CMK (cell line): ENCODE measurements around the gene PRICKLE1.

Experiments used
- DNase-seq: peaks from one replicate; pipeline ENCODE4 v3.0.0-alpha.2; 2010; ENCODE audit warnings: low read depth

PRICKLE1 gene

DNA sequence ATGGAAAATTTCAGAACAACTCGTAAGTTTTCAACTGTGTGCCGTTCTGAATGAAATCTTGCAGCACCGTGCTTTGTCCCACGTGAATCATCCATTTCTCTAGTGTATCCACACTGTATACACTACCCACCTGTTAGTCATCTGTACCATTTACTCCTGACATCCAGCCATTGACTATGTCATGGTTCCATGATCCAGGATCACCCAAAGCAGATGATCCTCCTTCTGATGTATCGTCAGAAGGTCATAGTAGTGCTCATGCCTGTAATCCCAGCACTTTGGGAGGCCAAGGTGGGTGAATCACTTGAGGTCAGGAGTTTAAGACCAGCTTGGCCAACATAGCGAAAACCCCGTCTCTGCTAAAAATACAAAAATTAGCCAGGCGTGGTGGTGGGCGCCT, 140.7 kb downstream of the PRICKLE1 start:
- no peak for DNase-seq

DNA sequence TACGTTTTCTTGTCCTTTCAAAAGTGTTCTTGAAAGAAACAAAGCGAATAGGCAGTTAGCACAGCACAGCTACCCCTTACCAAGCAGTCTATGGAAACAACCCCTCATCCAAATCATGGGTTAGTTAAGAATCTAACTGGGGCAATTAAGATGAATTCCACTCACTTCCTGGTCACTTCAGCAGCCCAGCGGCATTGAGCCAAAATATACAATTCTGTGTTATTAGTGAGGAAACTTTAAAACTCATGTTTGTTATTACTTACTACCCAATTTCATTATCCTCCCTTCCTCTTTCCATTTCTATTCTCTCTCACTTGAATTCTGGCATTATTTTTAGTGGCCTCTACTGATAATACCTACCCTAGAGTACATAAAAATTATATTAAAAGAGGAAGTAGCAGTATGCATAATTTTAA, 142.2 kb downstream of the PRICKLE1 start:
- no peak for DNase-seq

DNA sequence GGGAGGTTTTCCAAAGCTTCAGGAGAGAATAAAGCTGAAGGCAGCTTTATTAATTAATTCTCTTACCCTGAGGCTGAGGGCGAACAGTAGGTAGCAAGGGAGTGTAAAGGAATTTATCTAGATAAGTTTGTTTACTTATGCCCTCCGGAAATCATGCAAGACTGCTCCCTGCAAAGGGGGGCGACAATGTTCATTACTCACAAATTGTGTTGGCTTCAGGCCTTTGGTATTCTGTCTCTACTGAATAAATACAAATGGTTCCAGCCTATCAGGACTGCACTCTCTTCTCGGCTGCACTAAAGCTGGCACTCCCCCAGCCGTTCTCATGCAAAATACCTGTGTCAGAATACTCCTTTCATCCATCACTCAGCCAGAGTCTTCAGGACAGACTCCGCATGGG, 142.8 kb downstream of the PRICKLE1 start:
- no peak for DNase-seq

GRCh38 chr12:42445891-42446290, 143.7 kb downstream of the PRICKLE1 start:
- no peak for DNase-seq

GRCh38 chr12:42444192-42444943, 145.2 kb downstream of the PRICKLE1 start:
- peak; percentile 40 for DNase-seq

DNA sequence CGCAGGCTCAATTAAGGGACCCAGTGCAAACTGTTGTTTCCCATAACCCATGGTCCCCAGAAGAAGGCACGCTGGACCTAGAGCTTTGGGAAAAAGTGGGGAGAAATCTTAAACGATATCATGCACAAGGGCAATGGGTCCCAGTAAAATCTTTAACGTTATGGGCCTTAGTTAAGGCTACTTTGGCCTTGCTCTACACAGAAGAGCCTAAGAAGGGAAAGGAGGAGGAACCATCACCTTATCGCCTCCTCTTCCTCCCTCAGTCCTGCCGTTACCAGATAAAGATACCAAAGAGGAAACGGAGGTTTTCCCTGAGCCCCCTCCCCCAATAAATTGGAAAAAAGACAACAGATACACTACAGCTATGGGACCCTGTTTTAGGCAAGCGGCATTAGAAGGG, 146.7 kb downstream of the PRICKLE1 start:
- peak; percentile 78 for DNase-seq

- DNase-seq = no peak
These were observed 147.2 kb downstream of the PRICKLE1 start for GRCh38 chr12:42442311-42442759.

GRCh38 chr12:42440608-42441007, 148.9 kb downstream of the PRICKLE1 start:
- DNase-seq = no peak

DNA sequence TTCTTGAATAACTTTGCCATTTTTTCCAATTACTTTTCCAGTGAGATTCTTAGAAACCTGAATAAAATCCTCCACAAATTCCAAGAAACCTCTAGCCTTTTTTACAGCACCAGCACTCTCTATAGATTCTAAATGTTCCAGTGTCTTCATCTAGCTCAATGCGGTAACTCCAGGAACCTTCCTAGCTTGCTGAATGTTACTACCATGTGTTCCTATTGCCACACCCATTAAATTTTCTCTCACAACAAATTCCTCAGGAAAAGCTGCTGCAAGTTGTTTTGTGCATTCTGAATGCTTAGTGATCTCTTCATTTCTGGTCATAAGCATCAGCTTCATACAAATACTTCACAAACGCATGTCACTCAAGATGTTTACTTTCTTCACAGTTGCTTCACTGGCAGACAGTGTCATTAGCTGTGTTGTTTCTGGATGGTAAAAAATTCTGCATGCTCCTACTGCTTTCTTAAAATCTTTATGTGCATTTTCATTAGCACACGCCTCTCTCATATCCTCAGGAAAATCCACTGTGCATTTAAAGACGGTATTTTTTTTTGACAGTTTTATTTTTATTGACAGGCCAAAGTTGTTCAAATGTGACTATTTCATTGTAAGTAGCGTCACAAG, 156.9 kb downstream of the PRICKLE1 start:
- DNase-seq = no peak

DNA sequence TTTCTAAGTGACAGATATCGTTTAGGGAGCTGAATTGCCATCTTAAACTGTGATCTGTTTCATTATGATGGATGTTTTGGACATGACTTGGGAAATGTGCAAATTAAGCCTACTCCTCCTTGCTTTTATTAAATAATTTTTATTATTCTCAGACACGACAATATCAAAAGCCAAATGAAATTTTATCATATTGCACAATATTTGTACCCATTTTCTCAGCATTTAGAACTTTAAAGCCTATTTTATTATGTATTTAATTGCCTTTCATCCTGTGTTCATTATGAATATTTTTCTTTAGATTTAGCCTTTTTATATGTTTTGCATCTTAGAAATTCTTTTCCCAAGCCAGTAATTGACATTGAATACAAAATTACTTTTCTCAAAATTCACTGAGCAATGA, 160.7 kb downstream of the PRICKLE1 start:
- no peak for DNase-seq

GRCh38 chr12:42426746-42427145, 162.8 kb downstream of the PRICKLE1 start:
- DNase-seq = peak; percentile 54

- DNase-seq = no peak
These were observed 166.8 kb downstream of the PRICKLE1 start for GRCh38 chr12:42422785-42423184.

DNA sequence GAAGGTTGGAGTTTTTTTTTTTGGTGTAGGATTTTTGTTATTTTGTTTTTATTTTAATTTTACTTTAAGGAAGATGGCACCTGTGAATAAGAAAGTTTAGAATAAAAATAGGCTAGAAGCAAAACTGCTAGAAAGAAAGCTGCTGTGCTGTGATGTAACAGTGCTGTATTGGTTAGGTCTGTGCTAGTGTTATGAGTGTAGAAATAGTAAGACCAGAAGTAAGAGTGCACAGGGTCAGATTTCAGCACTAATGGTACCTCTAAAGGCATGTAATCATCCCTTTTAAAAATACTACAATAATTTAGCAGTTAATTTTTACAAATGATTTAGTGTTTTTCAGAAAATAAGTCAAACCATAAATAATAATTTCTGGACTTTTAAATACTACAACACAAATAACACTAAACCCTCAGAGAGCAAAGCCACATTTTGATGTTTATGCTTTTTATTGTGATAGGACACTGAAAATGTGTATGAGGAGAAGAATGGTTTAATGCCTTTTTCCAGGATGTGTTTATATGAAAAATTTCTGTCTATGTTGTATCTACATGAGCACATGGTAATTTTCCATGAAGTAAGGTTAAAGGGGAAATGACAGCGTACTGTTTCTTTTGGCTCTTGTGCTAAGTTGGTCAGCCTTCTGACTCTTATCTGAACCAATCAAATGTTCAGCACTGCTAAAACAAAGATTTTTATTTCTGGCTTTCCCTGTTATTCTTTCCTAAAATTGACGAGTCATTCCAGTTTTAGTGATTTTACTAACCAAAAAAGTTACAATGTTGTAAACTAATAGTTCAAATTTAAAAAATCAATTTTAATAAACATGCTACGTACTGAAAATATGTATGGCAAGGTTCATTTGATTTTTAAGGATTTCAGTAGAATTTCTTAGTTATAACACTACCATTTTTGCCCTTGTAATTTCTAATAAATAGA, 167.4 kb downstream of the PRICKLE1 start:
- DNase-seq = peak; percentile 54

- DNase-seq = peak; percentile 18
These were observed 169.2 kb downstream of the PRICKLE1 start for GRCh38 chr12:42420395-42420794.

DNA sequence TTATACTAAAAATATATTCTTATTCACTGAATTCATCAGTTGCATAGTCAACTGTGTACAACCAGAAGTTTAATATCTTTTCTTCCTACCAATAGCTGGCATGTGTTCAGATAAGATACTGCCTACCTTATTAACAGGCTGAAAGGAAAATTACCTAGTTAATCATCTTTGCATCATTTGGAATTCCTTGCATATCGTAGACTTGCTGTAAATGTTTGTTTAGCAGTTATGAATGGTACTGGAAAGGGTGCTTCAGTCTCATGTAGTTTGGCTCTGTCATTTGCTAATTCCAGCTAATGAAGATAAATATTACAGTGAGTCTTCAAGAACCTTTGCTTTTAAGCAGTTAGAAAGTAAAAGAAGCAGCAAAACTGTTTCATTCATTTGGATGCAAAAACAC, 179.2 kb downstream of the PRICKLE1 start:
- no peak for DNase-seq

DNA sequence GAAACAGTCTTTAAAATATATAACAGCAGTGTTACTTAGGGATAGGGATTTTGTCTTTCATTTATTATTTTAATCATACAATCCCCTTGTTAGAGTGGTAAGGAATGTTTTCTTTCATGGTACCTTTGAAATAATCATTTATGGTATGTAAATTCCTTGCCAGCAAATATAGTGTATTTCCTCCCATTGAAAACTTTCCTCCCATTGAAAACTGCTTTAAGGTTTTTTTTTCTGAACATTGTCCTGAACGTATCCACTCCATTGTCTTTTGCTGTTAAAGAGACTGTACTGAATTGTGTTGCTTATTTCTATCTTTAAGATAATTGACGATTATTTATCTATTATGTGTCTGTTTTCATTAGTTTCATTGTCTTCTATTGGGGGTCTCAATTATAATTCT, 180.1 kb downstream of the PRICKLE1 start:
- no peak for DNase-seq

DNA sequence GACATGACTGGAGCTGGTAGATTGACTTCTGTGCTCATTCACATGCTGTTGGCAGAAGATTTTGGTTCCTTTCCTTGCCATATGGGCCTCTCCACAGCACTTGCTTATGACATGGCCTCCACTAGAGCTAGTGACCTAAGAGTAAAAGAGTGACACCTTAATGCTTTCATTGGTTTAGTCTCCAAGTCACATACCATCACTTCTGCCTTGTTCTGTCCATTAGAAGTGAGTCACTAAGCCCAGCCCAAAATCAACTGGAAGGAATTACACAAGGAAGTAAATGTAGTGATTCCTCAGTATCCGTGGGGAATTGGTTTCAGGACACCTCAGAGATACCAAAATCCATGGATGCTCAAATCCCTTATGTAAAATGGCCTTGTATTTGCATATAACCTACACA, 182.2 kb downstream of the PRICKLE1 start:
- DNase-seq = no peak
